Stimulated activated CD4-positive, alpha-beta T cell treated with anti-CD3 and anti-CD28 coated beads, Interleukin-12 subunit alpha, Interleukin-12 subunit beta, amount 100 ng/mL, for 48 hours (primary cell): ENCODE results near the gene GPI.
A peak's percentile ranks its signal among the peaks of the same experiment; 100 is the strongest.

Source experiments
- DNase-seq, 3 donors: peaks; one replicate each; pipeline ENCODE4 v3.0.0-alpha.2; 2020; ENCODE audit warnings: low read depth in 2 of 3, low spot score in 1 of 3

GPI gene

GRCh38 chr19:34402074-34402600, 37.1 kb downstream of the GPI start:
- no peak for DNase-seq

- DNase-seq, result no peak
Measured at GRCh38 chr19:34403784-34404108, 38.8 kb downstream of the GPI start.

GRCh38 chr19:34404109-34404909, 39.3 kb downstream of the GPI start, which contains the start of gene PDCD2L:
PDCD2L (plus strand) TSS chr19:34404399; CDS start chr19:34404431, 32 bp downstream.
- peak; percentile 87 to 91 (median 91) for DNase-seq

GRCh38 chr19:34405892-34406660, 41.1 kb downstream of the GPI start:
- DNase-seq, result no peak

- no peak for DNase-seq
Measured at GRCh38 chr19:34408411-34408810, 43.4 kb downstream of the GPI start.

GRCh38 chr19:34409189-34410164, 44.5 kb downstream of the GPI start:
- DNase-seq, result no peak

- no peak for DNase-seq
Measured at GRCh38 chr19:34411216-34411615, 46.2 kb downstream of the GPI start.

- DNase-seq, result no peak
Measured at GRCh38 chr19:34416021-34416545, 51.1 kb downstream of the GPI start.

- no peak for DNase-seq
Measured at GRCh38 chr19:34418300-34418699, 53.3 kb downstream of the GPI start.

- no peak for DNase-seq
Measured at GRCh38 chr19:34426096-34426661, 61.2 kb downstream of the GPI start.

- peak; percentile 7 to 29 (median 19) for DNase-seq
Measured at GRCh38 chr19:34428549-34429285, 63.7 kb downstream of the GPI start.

GRCh38 chr19:34429553-34429952, 64.6 kb downstream of the GPI start:
- no peak for DNase-seq

GRCh38 chr19:34430738-34431625, 66.0 kb downstream of the GPI start:
- DNase-seq, result peak in 2 of 3 donors; percentile 7 to 23

- DNase-seq, result no peak
Measured at GRCh38 chr19:34431681-34432402, 66.8 kb downstream of the GPI start.

- no peak for DNase-seq
Measured at GRCh38 chr19:34432797-34433196, 67.8 kb downstream of the GPI start.

- no peak for DNase-seq
Measured at GRCh38 chr19:34436716-34437115, 71.7 kb downstream of the GPI start.

GRCh38 chr19:34448191-34448590, 83.2 kb downstream of the GPI start:
- DNase-seq, result no peak
